OCI-LY7 (cell line): ENCODE results near the gene CCDC47. TPM values are rescaled to one million over a fixed set of nuclear protein-coding genes. Genes with fewer than 3 reads are reported as not detected.

Experiments used
- BruUV-seq: library from RNA; stranded (reverse); fragments of 400-500 nt; replicated peaks from 2 replicates; lab custom pipeline; 2021; lab: Mats Ljungman, UMichigan
- CTCF ChIA-PET: fragments of 300-600 bp; sonication (Branson Sonifier 250); formaldehyde crosslinking; loops from one replicate; lab custom pipeline; 2022; ENCODE audit warnings: antibody characterized with exemption; ENCODE audit not compliant: unreplicated experiment; lab: Charles Lee
- POLR2A ChIA-PET: fragments of 300-600 bp; sonication (Branson Sonifier 250); formaldehyde crosslinking; loops from one replicate; lab custom pipeline; 2022; ENCODE audit warnings: antibody characterized with exemption; lab: Charles Lee
- DNase-seq: peaks from one replicate; pipeline ENCODE4 v3.0.0-alpha.2; 2015; ENCODE audit warnings: low spot score
- H2AFZ ChIP-seq: fragments of 200-600 bp; sonication (generic), shearing (Covaris generic); 2 replicates; pipeline ENCODE4 v1.6.1; 2014; ENCODE audit warnings: mild to moderate bottlenecking, antibody characterized with exemption, low read length, moderate library complexity
- H3K27ac ChIP-seq: fragments of 200-600 bp; sonication (generic); 2 replicates; pipeline ENCODE4 v1.5.1; 2014; ENCODE audit warnings: mixed run types, low read depth, mild to moderate bottlenecking, moderate library complexity, low read length, inconsistent platforms; ENCODE audit not compliant: poor library complexity, severe bottlenecking
- H3K36me3 ChIP-seq: fragments of 200-600 bp; sonication (generic); 2 replicates; pipeline ENCODE4 v1.6.1; 2014; ENCODE audit warnings: mild to moderate bottlenecking, antibody characterized with exemption, low read length, moderate library complexity, mixed read lengths; ENCODE audit not compliant: insufficient read depth
- H3K4me1 ChIP-seq: fragments of 200-600 bp; sonication (generic); 2 replicates; pipeline ENCODE4 v1.5.1; 2014; ENCODE audit warnings: mild to moderate bottlenecking, low read length; ENCODE audit not compliant: insufficient read depth, poor library complexity, severe bottlenecking
- H3K4me2 ChIP-seq: fragments of 200-600 bp; sonication (generic); 2 replicates; pipeline ENCODE4 v1.6.1; 2014; ENCODE audit warnings: mild to moderate bottlenecking, low read length
- H3K4me3 ChIP-seq: fragments of 200-600 bp; sonication (generic); 2 replicates; pipeline ENCODE4 v1.5.1; 2014; ENCODE audit warnings: mild to moderate bottlenecking, low read depth, low read length; ENCODE audit not compliant: poor library complexity, severe bottlenecking
- H3K79me2 ChIP-seq: fragments of 200-600 bp; sonication (generic); 2 replicates; pipeline ENCODE4 v1.6.1; 2016; ENCODE audit warnings: low read depth, mild to moderate bottlenecking, low read length, moderate library complexity, mixed read lengths; ENCODE audit not compliant: insufficient read depth
- H3K9me2 ChIP-seq: fragments of 200-600 bp; sonication (generic); 2 replicates; pipeline ENCODE4 v1.6.1; 2016; ENCODE audit warnings: mild to moderate bottlenecking, low read length, mixed read lengths; ENCODE audit not compliant: insufficient read depth
- H3K9me3 ChIP-seq: fragments of 200-600 bp; sonication (generic); 2 replicates; pipeline ENCODE4 v1.6.1; 2014; ENCODE audit warnings: mild to moderate bottlenecking, mixed run types, low read length, mixed read lengths
- H4K20me1 ChIP-seq: fragments of 200-600 bp; sonication (generic); 2 replicates; pipeline ENCODE4 v1.6.1; 2014; ENCODE audit warnings: mild to moderate bottlenecking, antibody characterized with exemption, low read length, moderate library complexity, mixed read lengths; ENCODE audit not compliant: insufficient read depth
- CTCF ChIP-seq: fragments of 200-600 bp; sonication (generic); conservative IDR thresholded peaks from 2 replicates; pipeline ENCODE4 v1.5.1; 2014; ENCODE audit warnings: mild to moderate bottlenecking, antibody characterized with exemption, low read length, moderate library complexity, mixed read lengths
- EZH2phosphoT487 ChIP-seq: fragments of 200-600 bp; sonication (generic); IDR thresholded peaks from 2 replicates; pipeline ENCODE4 v1.6.1; 2018; ENCODE audit warnings: low read depth, borderline replicate concordance, mild to moderate bottlenecking, mixed run types, antibody characterized with exemption, low read length, moderate library complexity, mixed read lengths
- intact Hi-C: fragments of 100-400 bp; cut with micrococcal nuclease; formaldehyde crosslinking; loops from one replicate; pipeline ENCODE4 v1.10.0; 2022; ENCODE audit not compliant: unreplicated experiment
- total RNA-seq, 2 experiments: library from RNA; depleted of rRNA in 1 of 2; stranded (reverse); fragments of >200 nt in 1 of 2; shearing (Covaris generic) in 1 of 2; gene quantifications; 2 replicates each; pipeline ENCODE4 v1.2.3, GENCODE V29; 2014 to 2022

The CCDC47 gene
- total RNA-seq, 2 experiments from 2014 or later, result 27.5 to 50.3 TPM

DNA sequence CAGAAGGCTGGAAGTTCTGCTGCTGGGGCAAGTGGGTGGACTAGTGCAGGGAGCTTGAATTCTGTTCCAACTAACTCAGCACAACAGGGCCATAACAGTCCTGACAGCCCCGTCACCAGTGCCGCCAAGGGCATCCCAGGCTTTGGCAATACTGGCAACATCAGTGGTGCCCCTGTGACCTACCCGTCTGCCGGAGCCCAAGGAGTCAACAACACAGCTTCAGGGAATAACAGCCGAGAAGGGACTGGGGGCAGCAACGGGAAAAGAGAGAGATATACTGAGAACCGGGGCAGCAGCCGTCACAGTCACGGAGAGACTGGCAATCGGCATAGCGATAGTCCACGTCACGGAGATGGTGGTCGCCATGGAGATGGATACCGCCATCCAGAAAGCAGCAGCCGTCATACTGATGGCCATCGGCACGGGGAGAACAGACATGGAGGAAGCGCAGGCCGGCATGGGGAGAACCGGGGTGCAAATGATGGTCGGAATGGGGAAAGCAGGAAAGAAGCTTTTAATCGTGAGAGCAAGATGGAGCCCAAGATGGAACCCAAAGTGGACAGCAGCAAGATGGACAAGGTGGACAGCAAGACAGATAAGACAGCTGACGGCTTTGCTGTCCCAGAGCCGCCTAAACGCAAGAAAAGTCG lies 44.5 kb upstream of the CCDC47 start:
- H3K4me2 ChIP-seq, result no peak overlapping the region
- intact Hi-C loops, result no loop called here
- ChIA-PET CTCF (no interaction called here), POLR2A (interaction anchor here (0.7 kb wide), 1 partner anchor 13 kb away, joined by 3 read pairs; no protein-coding TSS in a partner anchor)
- TF ChIP-seq EZH2phosphoT487 (no peak), CTCF (no peak)
- no peak for DNase-seq
- H2AFZ ChIP-seq, result no peak overlapping the region
- no peaks in the 10 kb centered on the region for H3K79me2 ChIP-seq
- TSS peak; percentile 79 for BruUV-seq
- no peaks in the 10 kb centered on the region for H3K9me3 ChIP-seq
- H4K20me1 ChIP-seq, result peaks cover 4% of the 10 kb centered on the region; the same call in 1 of the 2 replicates
- H3K9me2 ChIP-seq, result no peaks in the 10 kb centered on the region
- H3K4me3 ChIP-seq, result no peak overlapping the region
- H3K27ac ChIP-seq, result no peak overlapping the region
- H3K36me3 ChIP-seq, result peaks cover 99% of the 10 kb centered on the region
- H3K4me1 ChIP-seq, result peaks cover 4% of the 10 kb centered on the region

GRCh38 chr17:63816669-63817068 lies 43.3 kb upstream of the CCDC47 start:
- Histone ChIP-seq H3K4me3 (no peak overlapping the region), H3K4me2 (no peak overlapping the region), H3K4me1 (no peaks in the 10 kb centered on the region), H3K27ac (no peak overlapping the region), H3K79me2 (no peaks in the 10 kb centered on the region), H2AFZ (no peak overlapping the region), H4K20me1 (peaks cover 5% of the 10 kb centered on the region; the same call in 1 of the 2 replicates), H3K9me3 (no peaks in the 10 kb centered on the region), H3K9me2 (no peaks in the 10 kb centered on the region), H3K36me3 (peaks cover 99% of the 10 kb centered on the region)
- BruUV-seq, result no TSS peak
- DNase-seq, result no peak
- CTCF ChIA-PET, result no interaction called here
- intact Hi-C loops, result no loop called here
- POLR2A ChIA-PET, result no interaction called here
- TF ChIP-seq EZH2phosphoT487, result no peak
- TF ChIP-seq CTCF, result no peak

DNA sequence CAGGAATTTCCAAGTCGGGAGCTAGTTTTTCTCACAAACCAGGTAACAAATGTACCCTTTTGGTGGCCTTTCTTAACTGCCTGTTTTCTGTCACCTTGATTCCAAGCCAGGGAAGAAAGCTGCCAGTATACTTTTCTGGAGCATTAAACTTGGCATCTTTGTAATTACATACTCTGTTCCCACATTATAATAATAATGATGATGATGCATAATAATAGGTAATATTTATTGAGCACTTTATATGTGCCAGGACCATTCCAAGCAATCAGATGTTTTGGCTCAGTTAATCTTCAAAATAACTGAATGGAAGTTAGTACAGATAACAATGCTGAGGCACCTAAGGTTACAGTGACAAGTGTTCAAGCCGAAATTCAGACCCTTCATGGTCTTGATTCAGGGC lies 42.7 kb upstream of the CCDC47 start:
- Histone ChIP-seq H3K4me3 (no peak overlapping the region), H3K4me2 (no peak overlapping the region), H3K9me2 (no peaks in the 10 kb centered on the region), H3K4me1 (no peaks in the 10 kb centered on the region), H2AFZ (no peak overlapping the region), H3K27ac (no peak overlapping the region), H4K20me1 (peaks cover 11% of the 10 kb centered on the region; the same call in 1 of the 2 replicates), H3K36me3 (peaks cover 99% of the 10 kb centered on the region), H3K79me2 (no peaks in the 10 kb centered on the region), H3K9me3 (no peaks in the 10 kb centered on the region)
- no TSS peak for BruUV-seq
- DNase-seq, result no peak
- CTCF ChIA-PET, result no interaction called here
- no peak for TF ChIP-seq EZH2phosphoT487
- TF ChIP-seq CTCF, result no peak
- intact Hi-C loops, result no loop called here
- POLR2A ChIA-PET, result no interaction called here
